ENCODE measurements around the gene GRID2. TPM values are rescaled to one million over a fixed set of nuclear protein-coding genes. Genes with fewer than 3 reads are reported as not detected.
"Not testable (repeated sequence)": the region's sequence is repeated elsewhere in the genome, so short reads cannot be mapped to it uniquely, and the experiment has no call there.

GRID2 gene
- total RNA-seq, 4 donors from 2014 or later: 0.33 TPM; not detected in 3

DNA sequence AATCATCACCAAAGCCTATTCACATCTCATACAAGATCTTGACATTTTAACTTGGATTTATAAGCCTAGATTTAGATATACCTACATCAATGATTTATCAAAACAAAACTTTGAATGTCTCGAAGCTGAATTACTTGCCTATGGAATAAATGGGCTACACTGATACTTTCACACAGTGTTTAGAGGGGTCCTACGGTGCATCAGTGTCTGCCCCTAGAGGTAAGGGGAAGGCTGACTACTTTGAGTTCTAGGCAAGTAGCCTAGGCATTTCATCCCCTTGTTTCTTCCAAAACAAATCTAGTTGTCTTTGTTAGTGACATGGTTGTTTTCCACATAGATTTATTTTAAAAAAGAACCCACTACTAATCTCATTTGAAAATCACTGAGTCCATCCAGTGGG lies 1366.7 kb downstream of the GRID2 start:
- no peaks in the 10 kb centered on the region for H3K36me3 ChIP-seq
- WGBS, 2 donors: 78 to 92% methylated on average over 2 of the region's 2 CpGs
- no peak for DNase-seq
- H3K4me3 ChIP-seq (replicated peaks in 1 of 3): no peak overlapping the region
- H3K27me3 ChIP-seq: no peaks in the 10 kb centered on the region
- no peaks in the 10 kb centered on the region for H3K9me3 ChIP-seq
- intact Hi-C loops (cut with DNase I): no loop called here
- TF ChIP-seq, protein P1, sequence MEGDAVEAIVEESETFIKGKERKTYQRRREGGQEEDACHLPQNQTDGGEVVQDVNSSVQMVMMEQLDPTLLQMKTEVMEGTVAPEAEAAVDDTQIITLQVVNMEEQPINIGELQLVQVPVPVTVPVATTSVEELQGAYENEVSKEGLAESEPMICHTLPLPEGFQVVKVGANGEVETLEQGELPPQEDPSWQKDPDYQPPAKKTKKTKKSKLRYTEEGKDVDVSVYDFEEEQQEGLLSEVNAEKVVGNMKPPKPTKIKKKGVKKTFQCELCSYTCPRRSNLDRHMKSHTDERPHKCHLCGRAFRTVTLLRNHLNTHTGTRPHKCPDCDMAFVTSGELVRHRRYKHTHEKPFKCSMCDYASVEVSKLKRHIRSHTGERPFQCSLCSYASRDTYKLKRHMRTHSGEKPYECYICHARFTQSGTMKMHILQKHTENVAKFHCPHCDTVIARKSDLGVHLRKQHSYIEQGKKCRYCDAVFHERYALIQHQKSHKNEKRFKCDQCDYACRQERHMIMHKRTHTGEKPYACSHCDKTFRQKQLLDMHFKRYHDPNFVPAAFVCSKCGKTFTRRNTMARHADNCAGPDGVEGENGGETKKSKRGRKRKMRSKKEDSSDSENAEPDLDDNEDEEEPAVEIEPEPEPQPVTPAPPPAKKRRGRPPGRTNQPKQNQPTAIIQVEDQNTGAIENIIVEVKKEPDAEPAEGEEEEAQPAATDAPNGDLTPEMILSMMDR (IDR thresholded peaks at IDR 0.05): no peak
- H3K27ac ChIP-seq: no peak overlapping the region
- no peaks in the 10 kb centered on the region for H3K4me1 ChIP-seq

DNA sequence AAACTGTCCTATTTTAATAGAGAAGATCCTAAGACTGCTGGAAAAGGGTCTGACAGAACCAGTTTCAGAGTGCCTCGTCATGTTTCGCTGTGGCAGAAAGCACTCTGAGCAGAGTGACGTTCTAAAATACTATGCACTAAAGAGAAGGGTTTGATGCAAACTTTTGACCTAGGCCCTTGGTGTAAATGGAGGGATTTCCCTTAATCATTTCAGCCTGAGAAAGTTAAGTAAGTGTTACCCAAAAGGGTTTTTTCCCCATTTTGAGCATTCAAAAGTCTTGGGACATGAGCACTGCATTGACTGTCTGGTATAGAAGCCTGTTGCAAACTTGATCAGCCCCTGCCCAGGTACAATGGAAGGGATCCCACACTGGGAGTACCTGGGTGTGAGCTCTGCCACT lies 1367.3 kb downstream of the GRID2 start:
- no peaks in the 10 kb centered on the region for H3K4me1 ChIP-seq
- H3K27me3 ChIP-seq: no peaks in the 10 kb centered on the region
- no peak for DNase-seq
- H3K9me3 ChIP-seq: no peaks in the 10 kb centered on the region
- no peak overlapping the region for H3K4me3 ChIP-seq (replicated peaks in 1 of 3)
- no peaks in the 10 kb centered on the region for H3K36me3 ChIP-seq
- intact Hi-C loops (cut with DNase I): no loop called here
- no peak overlapping the region for H3K27ac ChIP-seq
- WGBS, 2 donors: 95 to 97% methylated on average over 3 of the region's 3 CpGs
- no peak for TF ChIP-seq POLR2A (IDR thresholded peaks at IDR 0.05)
- TF ChIP-seq, protein P1 (IDR thresholded peaks at IDR 0.05): no peak

DNA sequence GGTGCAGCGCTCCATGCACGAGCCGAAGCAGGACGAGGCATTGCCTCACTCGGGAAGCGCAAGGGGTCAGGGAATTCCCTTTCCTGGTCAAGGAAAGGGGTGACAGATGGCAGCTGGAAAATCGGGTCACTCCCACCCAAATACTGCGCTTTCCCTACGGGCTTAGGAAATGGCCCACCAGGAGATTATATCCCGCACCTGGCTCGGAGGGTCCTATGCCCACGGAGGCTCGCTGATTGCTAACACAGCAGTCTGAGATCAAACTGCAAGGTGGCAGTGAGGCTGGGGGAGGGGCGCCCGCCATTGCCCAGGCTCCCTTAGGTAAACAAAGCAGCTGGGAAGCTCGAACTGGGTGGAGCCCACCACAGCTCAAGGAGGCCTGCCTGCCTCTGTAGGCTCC lies 1373.2 kb downstream of the GRID2 start:
- DNase-seq; H3K36me3 ChIP-seq; intact Hi-C loops (cut with DNase I); H3K9me3 ChIP-seq; H3K4me1 ChIP-seq; H3K27me3 ChIP-seq; H3K4me3 ChIP-seq (replicated peaks in 1 of 3); H3K27ac ChIP-seq: not testable (repeated sequence)
- WGBS, 2 donors: 88 to 98% methylated on average over 8 to 15 of the region's 16 CpGs

DNA sequence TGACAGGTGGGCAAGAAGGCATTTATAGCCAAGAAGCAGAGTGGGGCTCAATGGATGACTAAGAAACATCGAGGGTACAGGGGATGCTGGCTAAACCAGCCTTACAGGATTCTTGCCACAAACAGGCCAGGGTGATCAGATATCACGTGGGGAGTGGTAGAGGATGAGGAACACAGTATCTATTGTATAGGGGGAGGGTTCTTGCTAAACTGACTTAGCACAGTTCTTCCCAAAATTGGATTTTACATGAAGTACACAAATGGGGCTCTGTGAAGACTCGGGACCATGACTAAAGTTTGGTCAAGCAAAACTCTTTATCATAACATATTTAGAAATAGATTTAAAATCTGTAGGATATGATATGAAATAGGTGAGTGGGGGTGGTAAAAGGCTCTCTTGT lies 1380.8 kb downstream of the GRID2 start:
- Histone ChIP-seq H3K9me3 (no peaks in the 10 kb centered on the region), H3K27ac (no peak overlapping the region), H3K27me3 (no peaks in the 10 kb centered on the region), H3K36me3 (no peaks in the 10 kb centered on the region), H3K4me3 (replicated peaks in 1 of 3) (no peak overlapping the region), H3K4me1 (no peaks in the 10 kb centered on the region)
- intact Hi-C loops (cut with DNase I): no loop called here
- DNase-seq: no peak
- TF ChIP-seq POLR2A (IDR thresholded peaks at IDR 0.05): no peak
- TF ChIP-seq, protein P1 (IDR thresholded peaks at IDR 0.05): no peak
- WGBS, 2 donors: 56 to 65% methylated on average over 3 of the region's 3 CpGs

DNA sequence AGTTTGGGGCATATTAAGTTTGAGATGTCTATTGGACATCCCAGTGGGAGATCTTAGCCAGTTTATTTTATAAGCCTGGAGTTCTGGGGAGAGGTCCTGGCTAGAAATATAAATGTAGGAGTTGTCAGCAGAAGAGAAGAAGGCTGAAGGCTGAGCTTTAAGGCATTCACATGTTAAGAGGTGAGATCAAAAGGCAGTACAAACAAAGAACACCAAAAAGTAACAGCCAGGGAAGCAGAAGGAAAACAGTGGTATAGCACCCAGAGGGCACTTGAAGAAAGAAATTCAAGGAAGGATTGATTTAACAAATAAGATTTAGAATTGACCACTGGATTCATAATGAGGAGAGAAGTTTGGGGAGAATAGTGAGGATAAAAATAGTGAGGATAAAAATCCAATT lies 1383.5 kb downstream of the GRID2 start:
- no peaks in the 10 kb centered on the region for H3K36me3 ChIP-seq
- no peaks in the 10 kb centered on the region for H3K27me3 ChIP-seq
- H3K4me3 ChIP-seq (replicated peaks in 1 of 3): no peak overlapping the region
- intact Hi-C loops (cut with DNase I): no loop called here
- no peaks in the 10 kb centered on the region for H3K9me3 ChIP-seq
- no peaks in the 10 kb centered on the region for H3K4me1 ChIP-seq
- DNase-seq: no peak
- TF ChIP-seq, protein P1 (IDR thresholded peaks at IDR 0.05): no peak
- TF ChIP-seq POLR2A (IDR thresholded peaks at IDR 0.05): no peak
- no peak overlapping the region for H3K27ac ChIP-seq

DNA sequence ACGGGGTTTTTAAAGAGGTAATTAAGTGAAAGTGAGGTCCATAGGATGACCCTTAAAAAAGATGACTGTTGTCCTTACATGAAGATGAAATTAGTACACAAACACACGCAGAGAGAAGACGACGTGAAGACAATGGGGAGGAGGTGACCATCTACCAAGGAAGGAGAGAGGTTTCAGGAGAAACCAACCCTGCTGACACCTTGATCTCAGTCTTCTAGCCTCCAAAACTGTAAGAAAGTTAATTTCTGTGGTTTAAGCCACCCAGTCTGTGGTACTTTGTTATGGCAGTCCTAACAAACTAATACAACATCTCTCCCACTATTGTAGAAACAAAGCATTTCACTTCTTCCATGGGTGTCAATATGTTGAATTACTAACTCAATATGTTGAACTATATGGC lies 1385.2 kb downstream of the GRID2 start:
- DNase-seq: no peak
- Histone ChIP-seq H3K4me3 (replicated peaks in 1 of 3) (no peak overlapping the region), H3K27me3 (no peaks in the 10 kb centered on the region), H3K27ac (no peak overlapping the region), H3K4me1 (no peaks in the 10 kb centered on the region), H3K36me3 (no peaks in the 10 kb centered on the region), H3K9me3 (no peaks in the 10 kb centered on the region)
- intact Hi-C loops (cut with DNase I): no loop called here
- TF ChIP-seq, protein P1 (IDR thresholded peaks at IDR 0.05): no peak
- TF ChIP-seq POLR2A (IDR thresholded peaks at IDR 0.05): no peak
- WGBS, 2 donors: 79 to 90% methylated on average over 4 of the region's 4 CpGs

All from thyroid gland (tissue), 4 donors.